HepG2 (cell line): ENCODE measurements around the gene ATP8B1. TPM values are rescaled to one million over a fixed set of nuclear protein-coding genes. Genes with fewer than 3 reads are reported as not detected.

Experiments used
- ADNP ChIP-seq: sonication (generic); formaldehyde crosslinking; IDR thresholded peaks from 2 replicates; pipeline ENCODE4 v1.4.0; 2020; ENCODE audit warnings: missing genetic modification reagents
- AGO2 ChIP-seq: fragments of 200-400 bp; formaldehyde crosslinking; optimal IDR thresholded peaks from 2 replicates; pipeline ENCODE3; 2017; ENCODE audit warnings: mild to moderate bottlenecking, low read depth, low read length, moderate library complexity
- ATRX ChIP-seq: sonication (generic); formaldehyde crosslinking; IDR thresholded peaks from 2 replicates; pipeline ENCODE4 v1.4.0; 2020; ENCODE audit warnings: missing genetic modification reagents, borderline replicate concordance
- BHLHE40 ChIP-seq: IDR thresholded peaks from 2 replicates; pipeline ENCODE4 v1.6.1; 2011; ENCODE audit warnings: low read length, improper control_type of control experiment
- GTF3A ChIP-seq: sonication (generic); formaldehyde crosslinking; conservative IDR thresholded peaks from 2 replicates; pipeline ENCODE4 v1.4.0; 2020; ENCODE audit warnings: mild to moderate bottlenecking, missing genetic modification reagents
- HOXA5 ChIP-seq: sonication (generic); formaldehyde crosslinking; IDR thresholded peaks from 2 replicates; pipeline ENCODE4 v1.4.0; 2020; ENCODE audit warnings: missing genetic modification reagents
- IRX3 ChIP-seq: sonication (generic); formaldehyde crosslinking; IDR thresholded peaks from 2 replicates; pipeline ENCODE4 v1.8.1; 2023; ENCODE audit warnings: mild to moderate bottlenecking, low read depth, missing genetic modification reagents, borderline replicate concordance
- ISX ChIP-seq: sonication (generic); formaldehyde crosslinking; conservative IDR thresholded peaks from 2 replicates; pipeline ENCODE4 v1.5.0; 2020; ENCODE audit warnings: missing genetic modification reagents
- MAZ ChIP-seq, 2 experiments: sonication (generic) in 1 of 2; formaldehyde crosslinking in 1 of 2; IDR thresholded peaks; 2 replicates each; pipeline versions ENCODE4 v1.5.0 to v1.6.1; 2012 to 2020; ENCODE audit warnings: low read depth in 2 of 2, mild to moderate bottlenecking in 2 of 2, borderline replicate concordance in 1 of 2, improper control_type of control experiment in 1 of 2, low read length in 1 of 2, missing genetic modification reagents in 1 of 2, moderate library complexity in 1 of 2
- MEF2D ChIP-seq: sonication (generic); formaldehyde crosslinking; IDR thresholded peaks from 2 replicates; pipeline ENCODE4 v1.5.1; 2020; ENCODE audit warnings: mild to moderate bottlenecking, missing genetic modification reagents
- MTA3 ChIP-seq: sonication (generic); formaldehyde crosslinking; IDR thresholded peaks from 2 replicates; pipeline ENCODE4 v1.4.0; 2020; ENCODE audit warnings: missing genetic modification reagents
- MZF1 ChIP-seq: sonication (generic); formaldehyde crosslinking; IDR thresholded peaks from 2 replicates; pipeline ENCODE4 v1.8.1; 2023; ENCODE audit warnings: mild to moderate bottlenecking, missing genetic modification reagents, borderline replicate concordance
- NPAS2 ChIP-seq: sonication (generic); formaldehyde crosslinking; IDR thresholded peaks from 2 replicates; pipeline ENCODE4 v1.8.0; 2022; ENCODE audit warnings: mild to moderate bottlenecking, missing genetic modification reagents, borderline replicate concordance
- PHF20 ChIP-seq: sonication (generic); formaldehyde crosslinking; IDR thresholded peaks from 2 replicates; pipeline ENCODE4 v1.5.0; 2020; ENCODE audit warnings: mild to moderate bottlenecking, missing genetic modification reagents
- PHF21A ChIP-seq: sonication (generic); formaldehyde crosslinking; IDR thresholded peaks from 2 replicates; pipeline ENCODE4 v1.5.0; 2020; ENCODE audit warnings: mild to moderate bottlenecking, missing genetic modification reagents
- POGZ ChIP-seq: sonication (generic); formaldehyde crosslinking; IDR thresholded peaks from 2 replicates; pipeline ENCODE4 v1.4.0; 2020; ENCODE audit warnings: mild to moderate bottlenecking, missing genetic modification reagents
- SNAI1 ChIP-seq: sonication (generic); formaldehyde crosslinking; IDR thresholded peaks from 2 replicates; pipeline ENCODE4 v1.5.0; 2020; ENCODE audit warnings: mild to moderate bottlenecking, missing genetic modification reagents, borderline replicate concordance
- TBX3 ChIP-seq: fragments of 450-650 bp; IDR thresholded peaks from 2 replicates; pipeline ENCODE4 v1.6.1; 2017; ENCODE audit warnings: antibody characterized with exemption, mild to moderate bottlenecking, inconsistent platforms, borderline replicate concordance
- XBP1 ChIP-seq: sonication (generic); formaldehyde crosslinking; IDR thresholded peaks from 2 replicates; pipeline ENCODE4 v1.5.0; 2020; ENCODE audit warnings: missing genetic modification reagents
- ZFP41 ChIP-seq: sonication (generic); formaldehyde crosslinking; IDR thresholded peaks from 2 replicates; pipeline ENCODE4 v1.4.0; 2020; ENCODE audit warnings: mild to moderate bottlenecking, missing genetic modification reagents, borderline replicate concordance
- ZNF17 ChIP-seq: sonication (generic); formaldehyde crosslinking; IDR thresholded peaks from 2 replicates; pipeline ENCODE4 v1.5.0; 2020; ENCODE audit warnings: mild to moderate bottlenecking, missing genetic modification reagents
- ZNF292 ChIP-seq: sonication (generic); formaldehyde crosslinking; IDR thresholded peaks from 2 replicates; pipeline ENCODE4 v1.8.1; 2022; ENCODE audit warnings: mild to moderate bottlenecking, low read depth, missing genetic modification reagents, borderline replicate concordance
- ZNF446 ChIP-seq: sonication (generic); formaldehyde crosslinking; IDR thresholded peaks from 2 replicates; pipeline ENCODE4 v1.5.0; 2020; ENCODE audit warnings: mild to moderate bottlenecking, missing genetic modification reagents
- ZNF567 ChIP-seq: sonication (generic); formaldehyde crosslinking; IDR thresholded peaks from 2 replicates; pipeline ENCODE4 v1.8.1; 2023; ENCODE audit warnings: mild to moderate bottlenecking, missing genetic modification reagents, borderline replicate concordance
- ZNF577 ChIP-seq: sonication (generic); formaldehyde crosslinking; IDR thresholded peaks from 2 replicates; pipeline ENCODE4 v1.4.0; 2020; ENCODE audit warnings: mild to moderate bottlenecking, low read depth, missing genetic modification reagents, borderline replicate concordance
- ZNF598 ChIP-seq: sonication (generic); formaldehyde crosslinking; IDR thresholded peaks from 2 replicates; pipeline ENCODE4 v1.5.1; 2020; ENCODE audit warnings: mild to moderate bottlenecking, missing genetic modification reagents, borderline replicate concordance
- polyA plus RNA-seq, 8 experiments: library from polyadenylated mRNA; depleted of rRNA in 3 of 8; stranded (reverse) in 7 of 8; unstranded in 1 of 8; fragments of >200 nt; fragmentation: Illumina TruSeq in 4 of 8; extraction: Trizol in 4 of 8; gene quantifications; 2 replicates each; pipeline versions ENCODE4 v1.2.1 to v1.2.3, GENCODE V29; 2011 to 2016; ENCODE audit warnings: low read depth in 4 of 8, missing spikeins in 1 of 8, mixed read lengths in 1 of 8; ENCODE audit not compliant: insufficient read depth in 1 of 8
- total RNA-seq, 5 experiments: library from RNA; depleted of rRNA; stranded (reverse); fragments of >200 nt; fragmentation: Illumina TruSeq; extraction: Trizol; gene quantifications; 2 replicates each; pipeline ENCODE4 v1.2.3, GENCODE V29; 2016; ENCODE audit warnings: low read depth in 1 of 5
- TF ChIP-seq, protein P1 (sequence below): sonication (generic); formaldehyde crosslinking; conservative IDR thresholded peaks from 2 replicates; pipeline ENCODE4 v1.8.0; 2022; ENCODE audit warnings: low read depth, missing genetic modification reagents
- TF ChIP-seq, protein P2 (sequence below): sonication (generic); formaldehyde crosslinking; conservative IDR thresholded peaks from 2 replicates; pipeline ENCODE4 v1.4.0; 2020; ENCODE audit warnings: missing genetic modification reagents
- TF ChIP-seq, protein P3 (sequence below): sonication (generic); formaldehyde crosslinking; IDR thresholded peaks from 2 replicates; pipeline ENCODE4 v1.8.0; 2022; ENCODE audit warnings: mild to moderate bottlenecking, missing genetic modification reagents, moderate library complexity

ATP8B1 gene
- total and polyA plus RNA-seq, 2 of the 13 experiments (the other 11 are each of a cell fraction or from before 2014, with no cell fraction given) = 2.8 to 4.0 TPM

DNA sequence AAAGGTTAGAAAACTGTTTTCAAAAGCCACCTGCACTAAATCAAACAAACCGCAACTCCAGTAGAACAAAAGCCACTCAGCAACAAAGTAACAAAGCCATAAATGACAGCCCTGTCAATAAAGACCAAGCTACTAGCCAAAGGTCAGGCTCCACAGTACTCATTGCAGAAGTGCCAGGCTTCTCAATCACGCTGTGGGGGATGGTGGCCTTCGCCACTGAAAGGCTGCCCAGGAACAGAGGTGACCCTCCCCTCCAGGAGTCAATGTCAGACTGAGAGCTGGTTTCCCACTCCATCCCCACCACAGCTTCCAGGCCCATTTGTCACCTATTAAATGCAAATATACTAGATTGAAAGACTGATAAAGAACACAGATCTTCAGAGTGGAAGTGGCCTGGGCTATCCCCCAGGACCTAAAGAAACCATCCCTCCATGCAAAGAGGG lies 5.9 kb downstream of the ATP8B1 start (continued):
- TF ChIP-seq AGO2 (no peak), POGZ (peak; percentile 44; the same call in 1 of the 2 replicates), MAZ (IDR thresholded peaks at IDR 0.05; ENCODE audit: borderline replicate concordance, low read depth, low read length) (0 out of 2 replicates have a peak, but pooled peaks have one; percentile 19), MAZ (CRISPR knock-in tag; IDR thresholded peaks at IDR 0.05; ENCODE audit: low read depth) (no peak), NPAS2 (CRISPR knock-in tag) (no peak), ATRX (CRISPR knock-in tag) (no peak), ZFP41 (CRISPR knock-in tag) (no peak), PHF20 (no peak), SNAI1 (CRISPR knock-in tag) (0 out of 2 replicates have a peak, but pooled peaks have one; percentile 74), MEF2D (CRISPR knock-in tag) (no peak), ISX (no peak), ZNF292 (CRISPR knock-in tag) (peak; percentile 87; the same call in 1 of the 2 replicates), ZNF446 (CRISPR knock-in tag) (no peak), ZNF567 (CRISPR knock-in tag) (no peak), TBX3 (peak; percentile 79; the same call in 1 of the 2 replicates), PHF21A (CRISPR knock-in tag) (peak; percentile 83), MTA3 (CRISPR knock-in tag) (no peak), ADNP (0 out of 2 replicates have a peak, but pooled peaks have one; percentile 26), BHLHE40 (peak; percentile 65), ZNF598 (CRISPR knock-in tag) (no peak), HOXA5 (CRISPR knock-in tag) (0 out of 2 replicates have a peak, but pooled peaks have one; percentile 87), ZNF17 (no peak), GTF3A (CRISPR knock-in tag) (no peak), MZF1 (CRISPR knock-in tag) (no peak), IRX3 (no peak), XBP1 (CRISPR knock-in tag) (no peak), ZNF577 (CRISPR knock-in tag) (no peak)
- TF ChIP-seq, protein P1, sequence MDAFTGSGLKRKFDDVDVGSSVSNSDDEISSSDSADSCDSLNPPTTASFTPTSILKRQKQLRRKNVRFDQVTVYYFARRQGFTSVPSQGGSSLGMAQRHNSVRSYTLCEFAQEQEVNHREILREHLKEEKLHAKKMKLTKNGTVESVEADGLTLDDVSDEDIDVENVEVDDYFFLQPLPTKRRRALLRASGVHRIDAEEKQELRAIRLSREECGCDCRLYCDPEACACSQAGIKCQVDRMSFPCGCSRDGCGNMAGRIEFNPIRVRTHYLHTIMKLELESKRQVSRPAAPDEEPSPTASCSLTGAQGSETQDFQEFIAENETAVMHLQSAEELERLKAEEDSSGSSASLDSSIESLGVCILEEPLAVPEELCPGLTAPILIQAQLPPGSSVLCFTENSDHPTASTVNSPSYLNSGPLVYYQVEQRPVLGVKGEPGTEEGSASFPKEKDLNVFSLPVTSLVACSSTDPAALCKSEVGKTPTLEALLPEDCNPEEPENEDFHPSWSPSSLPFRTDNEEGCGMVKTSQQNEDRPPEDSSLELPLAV (CRISPR knock-in tag) = no peak
- TF ChIP-seq, protein P2, sequence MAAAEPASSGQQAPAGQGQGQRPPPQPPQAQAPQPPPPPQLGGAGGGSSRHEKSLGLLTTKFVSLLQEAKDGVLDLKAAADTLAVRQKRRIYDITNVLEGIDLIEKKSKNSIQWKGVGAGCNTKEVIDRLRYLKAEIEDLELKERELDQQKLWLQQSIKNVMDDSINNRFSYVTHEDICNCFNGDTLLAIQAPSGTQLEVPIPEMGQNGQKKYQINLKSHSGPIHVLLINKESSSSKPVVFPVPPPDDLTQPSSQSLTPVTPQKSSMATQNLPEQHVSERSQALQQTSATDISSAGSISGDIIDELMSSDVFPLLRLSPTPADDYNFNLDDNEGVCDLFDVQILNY = no peak
- TF ChIP-seq, protein P3, sequence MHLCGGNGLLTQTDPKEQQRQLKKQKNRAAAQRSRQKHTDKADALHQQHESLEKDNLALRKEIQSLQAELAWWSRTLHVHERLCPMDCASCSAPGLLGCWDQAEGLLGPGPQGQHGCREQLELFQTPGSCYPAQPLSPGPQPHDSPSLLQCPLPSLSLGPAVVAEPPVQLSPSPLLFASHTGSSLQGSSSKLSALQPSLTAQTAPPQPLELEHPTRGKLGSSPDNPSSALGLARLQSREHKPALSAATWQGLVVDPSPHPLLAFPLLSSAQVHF (CRISPR knock-in tag) = no peak
